DND-41 (cell line): ENCODE data around the gene SHC2.

Experiments
- CTCF ChIP-seq: IDR thresholded peaks from 2 replicates; pipeline ENCODE4 v1.5.1; 2012; ENCODE audit warnings: borderline replicate concordance, low read length, moderate library complexity, mild to moderate bottlenecking; ENCODE audit not compliant: poor library complexity, severe bottlenecking; ENCODE audit errors: extremely low read depth
- EZH2 ChIP-seq: IDR thresholded peaks from 3 replicates; pipeline ENCODE4 v1.6.1; 2012; ENCODE audit warnings: borderline replicate concordance, low read depth, mild to moderate bottlenecking, moderate library complexity, low read length, inconsistent platforms; ENCODE audit not compliant: severe bottlenecking

GRCh38 chr19:408902-409515 is 51.8 kb downstream of the SHC2 start, which contains the start of gene C2CD4C:
- TF ChIP-seq CTCF (no peak), EZH2 (no peak)
